ENCODE data around the gene NOTCH1. TPM values are rescaled to one million over a fixed set of nuclear protein-coding genes. Genes with fewer than 3 reads are reported as not detected.

Gene NOTCH1
- total RNA-seq, 4 donors from 2014 or later = 31.1 to 72.1 (median 44.0) TPM

DNA sequence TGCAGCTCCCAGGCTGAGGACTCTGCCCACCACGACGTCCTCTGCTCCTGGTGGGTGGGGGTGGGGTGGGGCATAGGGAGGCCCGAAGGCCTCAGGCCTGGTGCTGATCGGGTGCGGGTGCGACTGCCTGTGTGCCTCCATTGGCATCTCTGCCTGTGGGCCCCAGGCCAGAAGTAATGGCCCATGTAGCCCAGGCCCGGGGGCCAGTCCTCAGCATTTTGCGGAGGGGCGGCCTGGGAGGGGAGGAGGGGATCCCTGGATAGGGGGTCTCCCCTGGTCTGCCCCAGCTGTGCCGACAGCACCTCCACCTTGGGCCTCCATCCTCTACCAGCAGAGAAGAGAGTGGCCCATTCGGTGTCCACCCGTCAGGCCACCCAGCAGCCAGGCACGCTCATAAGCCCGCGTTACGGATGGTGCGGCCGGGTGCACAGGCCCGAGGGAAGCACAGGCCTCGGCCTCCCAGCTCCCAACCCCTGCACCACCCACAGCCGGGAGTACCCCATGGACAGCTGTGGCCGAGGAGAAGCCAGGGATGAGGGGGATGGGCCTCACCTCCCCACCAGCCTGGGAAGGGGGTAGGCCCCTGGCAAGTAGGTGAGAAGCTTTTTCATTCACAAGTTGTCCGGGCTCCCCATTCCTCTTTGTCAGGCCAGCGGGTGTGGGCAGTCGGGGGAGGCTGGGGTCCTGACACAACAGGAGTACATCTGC is 1.8 kb upstream of the NOTCH1 start:
- WGBS, 2 donors (ENCODE audit: low coverage in 1 of 2) = 20% methylated on average over 3 of the region's 25 CpGs; no CpG with 5 or more reads in 1 of the 2 donors
- Histone ChIP-seq H3K27me3 (no peaks in the 10 kb centered on the region), H3K4me1 (peaks cover 4 to 88% (median 58%) of the 10 kb centered on the region in 3 donors), H3K36me3 (peaks cover 0 to 9% of the 10 kb centered on the region in 2 donors), H3K4me3 (peak overlapping the region; percentile 27 to 98), H3K27ac (peak overlapping the region; percentile 94 to 100 (median 97)), H3K9me3 (no peaks in the 10 kb centered on the region)
- no peak for TF ChIP-seq POLR2AphosphoS5 (IDR thresholded peaks at IDR 0.05)
- TF ChIP-seq POLR2A (IDR thresholded peaks at IDR 0.05) = peak; percentile 8 to 56
- ATAC-seq = no peak

DNA sequence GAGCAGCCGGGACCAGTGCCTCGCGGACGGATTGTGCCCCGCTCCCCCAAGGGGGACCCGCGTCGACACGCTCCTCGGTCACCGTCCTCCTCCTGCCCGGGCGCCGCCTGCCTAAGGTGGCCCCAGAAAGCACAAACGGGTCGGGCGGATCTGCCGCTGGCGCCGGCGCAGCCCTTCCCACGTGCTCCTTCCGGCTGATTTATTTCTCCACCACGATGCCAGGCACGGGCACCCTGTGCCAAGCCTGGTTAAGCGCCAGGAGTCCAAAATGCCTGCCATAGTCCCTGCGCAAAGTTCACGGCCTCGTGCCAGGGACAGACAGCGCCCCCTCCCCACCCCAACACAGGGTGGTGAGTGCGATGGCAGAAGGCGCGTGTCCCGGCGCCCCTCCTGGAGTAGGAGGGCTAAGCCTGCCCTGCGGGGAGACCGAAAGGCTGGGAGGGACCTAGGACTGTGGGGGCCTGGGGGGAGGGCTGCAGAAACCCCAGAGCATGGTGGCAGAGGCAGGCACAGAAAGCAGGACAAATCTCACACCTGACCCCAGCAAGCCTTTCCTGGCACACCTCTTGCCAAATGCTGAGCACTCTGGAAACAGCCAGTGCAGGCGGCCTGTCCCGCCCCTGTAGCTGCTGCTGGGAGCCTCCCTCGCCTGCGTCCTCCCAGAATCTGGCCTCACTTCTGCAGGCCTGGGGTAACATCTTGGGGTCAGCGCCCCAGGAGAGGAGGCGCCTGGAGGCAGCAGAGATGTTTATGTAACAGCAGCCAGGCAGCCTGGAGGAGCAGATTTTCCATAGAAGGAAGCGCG is 1.1 kb upstream of the NOTCH1 start:
- 0% methylated on average over 7 of the region's 45 CpGs; no CpG with 5 or more reads in 1 of the 2 donors for WGBS, 2 donors (ENCODE audit: low coverage in 1 of 2)
- ATAC-seq = peak; percentile 66
- no peaks in the 10 kb centered on the region for H3K27me3 ChIP-seq
- peak overlapping the region; percentile 94 to 100 (median 97) for H3K27ac ChIP-seq
- peak overlapping the region; percentile 53 to 98 for H3K4me3 ChIP-seq
- H3K9me3 ChIP-seq = no peaks in the 10 kb centered on the region
- peaks cover 4 to 88% (median 52%) of the 10 kb centered on the region in 3 donors for H3K4me1 ChIP-seq
- H3K36me3 ChIP-seq = peaks cover 0 to 17% of the 10 kb centered on the region in 2 donors
- TF ChIP-seq EP300 (IDR thresholded peaks at IDR 0.05) = no peak
- TF ChIP-seq POLR2AphosphoS5 (IDR thresholded peaks at IDR 0.05) = peak; percentile 76
- peak in 1 of 2 donors; percentile 24 for TF ChIP-seq POLR2A (IDR thresholded peaks at IDR 0.05)
- TF ChIP-seq, protein P1, sequence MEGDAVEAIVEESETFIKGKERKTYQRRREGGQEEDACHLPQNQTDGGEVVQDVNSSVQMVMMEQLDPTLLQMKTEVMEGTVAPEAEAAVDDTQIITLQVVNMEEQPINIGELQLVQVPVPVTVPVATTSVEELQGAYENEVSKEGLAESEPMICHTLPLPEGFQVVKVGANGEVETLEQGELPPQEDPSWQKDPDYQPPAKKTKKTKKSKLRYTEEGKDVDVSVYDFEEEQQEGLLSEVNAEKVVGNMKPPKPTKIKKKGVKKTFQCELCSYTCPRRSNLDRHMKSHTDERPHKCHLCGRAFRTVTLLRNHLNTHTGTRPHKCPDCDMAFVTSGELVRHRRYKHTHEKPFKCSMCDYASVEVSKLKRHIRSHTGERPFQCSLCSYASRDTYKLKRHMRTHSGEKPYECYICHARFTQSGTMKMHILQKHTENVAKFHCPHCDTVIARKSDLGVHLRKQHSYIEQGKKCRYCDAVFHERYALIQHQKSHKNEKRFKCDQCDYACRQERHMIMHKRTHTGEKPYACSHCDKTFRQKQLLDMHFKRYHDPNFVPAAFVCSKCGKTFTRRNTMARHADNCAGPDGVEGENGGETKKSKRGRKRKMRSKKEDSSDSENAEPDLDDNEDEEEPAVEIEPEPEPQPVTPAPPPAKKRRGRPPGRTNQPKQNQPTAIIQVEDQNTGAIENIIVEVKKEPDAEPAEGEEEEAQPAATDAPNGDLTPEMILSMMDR (IDR thresholded peaks at IDR 0.05) = peak in 1 of 4 experiments; percentile 19

DNA sequence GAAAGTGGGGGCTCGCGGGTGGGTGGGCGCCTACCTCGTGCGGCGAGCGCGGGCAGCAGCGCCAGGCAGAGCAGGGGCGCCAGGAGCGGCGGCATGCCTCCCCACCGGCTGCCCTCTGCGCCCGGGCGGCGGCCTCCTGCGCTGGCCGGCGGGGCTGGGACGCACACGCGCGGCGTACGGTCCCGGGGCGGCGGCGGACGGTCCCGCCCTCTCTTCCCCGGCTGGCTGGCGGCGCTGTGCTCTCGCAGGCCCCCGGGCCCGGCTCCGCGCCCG is 220 bp downstream of the NOTCH1 start:
- Histone ChIP-seq H3K4me3 (peak overlapping the region; percentile 92 to 98), H3K4me1 (peaks cover 0 to 88% (median 50%) of the 10 kb centered on the region in 3 donors)
- no peak for ATAC-seq

DNA sequence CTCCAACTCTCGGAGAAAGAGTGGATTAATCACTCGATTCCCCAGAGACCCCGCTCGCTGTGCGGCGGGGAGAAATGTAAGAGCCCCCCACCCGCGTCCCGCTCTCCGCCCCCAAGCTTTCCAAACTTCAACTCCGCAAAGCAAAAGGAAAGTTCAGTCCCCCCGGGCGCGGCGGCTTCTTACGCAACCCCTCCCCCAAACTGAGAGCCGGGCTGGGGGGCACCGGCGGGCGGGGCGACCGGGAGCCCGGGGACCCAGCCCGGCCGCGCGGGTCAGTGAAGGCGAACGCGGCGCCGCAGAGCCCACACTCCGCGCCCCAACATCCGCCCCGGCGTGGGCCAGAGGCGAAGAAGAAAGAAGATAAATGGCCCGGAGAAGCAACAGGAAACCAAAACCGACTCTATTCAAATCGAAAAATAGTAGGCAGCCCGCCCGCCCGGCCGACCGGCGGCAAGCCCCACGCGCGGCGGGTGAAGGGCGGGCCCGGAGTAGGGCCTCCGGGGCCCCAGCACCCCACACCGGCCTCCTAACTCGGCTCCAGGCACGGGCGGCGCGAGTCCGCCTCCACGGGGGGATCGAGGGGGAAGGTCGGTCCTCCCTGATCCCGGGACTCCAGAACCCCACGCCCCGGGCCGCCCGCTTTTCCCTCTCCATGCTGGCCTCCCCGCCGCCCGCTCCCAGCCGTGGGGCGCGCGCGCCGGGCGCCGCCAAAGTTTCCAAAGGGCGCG is 720 bp downstream of the NOTCH1 start:
- H3K9me3 ChIP-seq = no peaks in the 10 kb centered on the region
- 0 to 2% methylated on average over 2 to 8 of the region's 82 CpGs for WGBS, 2 donors (ENCODE audit: low coverage in 1 of 2)
- peak overlapping the region; percentile 81 to 100 (median 96) for H3K27ac ChIP-seq
- H3K36me3 ChIP-seq = peaks cover 0 to 24% of the 10 kb centered on the region in 2 donors
- H3K4me1 ChIP-seq = peaks cover 0 to 88% (median 50%) of the 10 kb centered on the region in 3 donors
- TF ChIP-seq POLR2A (IDR thresholded peaks at IDR 0.05) = no peak
- no peak for TF ChIP-seq POLR2AphosphoS5 (IDR thresholded peaks at IDR 0.05)
- TF ChIP-seq EP300 (IDR thresholded peaks at IDR 0.05) = no peak
- TF ChIP-seq, protein P1 (IDR thresholded peaks at IDR 0.05) = no peak
- H3K27me3 ChIP-seq = no peaks in the 10 kb centered on the region
- ATAC-seq = no peak
- H3K4me3 ChIP-seq = peak overlapping the region; percentile 92 to 98

More for the DNA sequence above, 220 bp downstream of the NOTCH1 start:
- Histone ChIP-seq H3K27me3 (no peaks in the 10 kb centered on the region), H3K9me3 (no peaks in the 10 kb centered on the region), H3K36me3 (peaks cover 0 to 24% of the 10 kb centered on the region in 2 donors), H3K27ac (peak overlapping the region; percentile 81 to 100 (median 96))
- TF ChIP-seq, protein P1 (IDR thresholded peaks at IDR 0.05) = no peak
- no peak for TF ChIP-seq POLR2AphosphoS5 (IDR thresholded peaks at IDR 0.05)
- peak in 1 of 2 donors; percentile 41 for TF ChIP-seq POLR2A (IDR thresholded peaks at IDR 0.05)
- no peak for TF ChIP-seq EP300 (IDR thresholded peaks at IDR 0.05)
- whole genome bisulfite sequencing, 2 donors (ENCODE audit: low coverage in 1 of 2) = no CpG with 5 or more reads among the region's 41 CpGs

DNA sequence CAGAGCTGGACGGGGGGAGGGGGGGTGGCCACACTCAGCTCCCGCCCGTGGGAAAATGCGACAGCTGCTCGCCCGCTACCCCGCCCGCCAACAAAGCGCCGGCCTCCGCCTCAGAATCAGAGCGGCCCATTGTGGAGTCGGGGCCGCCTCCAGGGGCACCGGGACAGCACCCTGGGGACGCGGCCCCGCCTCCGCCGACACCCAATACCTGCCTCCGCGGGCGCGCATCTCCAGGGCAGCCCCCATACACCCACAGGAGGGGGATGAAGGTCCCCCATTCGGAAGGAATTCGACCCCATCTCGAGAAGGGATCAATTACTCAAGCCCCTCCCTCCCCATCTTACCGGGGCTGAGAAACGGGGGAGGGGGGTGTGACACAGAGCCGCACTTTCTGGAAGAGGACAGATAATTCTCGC is 1.3 kb downstream of the NOTCH1 start:
- H3K4me1 ChIP-seq = peaks cover 0 to 88% (median 48%) of the 10 kb centered on the region in 3 donors
- no peaks in the 10 kb centered on the region for H3K27me3 ChIP-seq
- TF ChIP-seq POLR2AphosphoS5 (IDR thresholded peaks at IDR 0.05) (no peak), POLR2A (IDR thresholded peaks at IDR 0.05) (no peak)
- TF ChIP-seq, protein P1 (IDR thresholded peaks at IDR 0.05) = peak in 1 of 4 experiments; percentile 9
- peak overlapping the region; percentile 3 to 100 (median 96) for H3K27ac ChIP-seq
- peak overlapping the region; percentile 92 to 98 for H3K4me3 ChIP-seq
- WGBS, 2 donors (ENCODE audit: low coverage in 1 of 2) = 0% methylated on average over 1 of the region's 31 CpGs; no CpG with 5 or more reads in 1 of the 2 donors
- ATAC-seq = no peak
- H3K9me3 ChIP-seq = no peaks in the 10 kb centered on the region
- peaks cover 0 to 24% of the 10 kb centered on the region in 2 donors for H3K36me3 ChIP-seq

All from gastroesophageal sphincter (tissue), 4 donors.